ENCODE data around the gene SDCBP2. TPM values are rescaled to one million over a fixed set of nuclear protein-coding genes. Genes with fewer than 3 reads are reported as not detected.
"Not testable (repeated sequence)": the region's sequence is repeated elsewhere in the genome, so short reads cannot be mapped to it uniquely, and the experiment has no call there.

SDCBP2 gene
- polyA plus RNA-seq, 2 of the 4 experiments (the other 2 are of a cell fraction): 0.35 to 0.58 TPM

- ATAC-seq (no peak), FAIRE-seq (peak; percentile 23)
- CTCF ChIA-PET: no interaction called here
Measured at GRCh38 chr20:1345756-1346093, 16.8 kb upstream of the SDCBP2 start.

GRCh38 chr20:1345030-1345755 is 16.3 kb upstream of the SDCBP2 start:
- Histone ChIP-seq H3K4me1 (no peaks in the 10 kb centered on the region), H3K4me2 (no peak overlapping the region), H3K9me3 (peaks cover 27% of the 10 kb centered on the region; the same call in 2 of the 3 replicates), H3K27ac (no peak overlapping the region), H3K4me3 (no peak overlapping the region)
- 85% methylated on average over 4 of the region's 4 CpGs for WGBS (ENCODE audit: missing lambda C conversion rate)
- FAIRE-seq (peak; percentile 63), DNase-seq (ENCODE audit: low read depth in 1 of 2, low spot score in 1 of 2) (no peak), ATAC-seq (no peak)
- TF ChIP-seq TFCP2L1 (CRISPR knock-in tag; IDR thresholded peaks at IDR 0.05) (no peak), JUN (IDR thresholded peaks at IDR 0.05) (no peak), PBX3 (IDR thresholded peaks at IDR 0.05) (no peak), POLR2AphosphoS2 (conservative IDR thresholded peaks at IDR 0.05; ENCODE audit: low read length) (no peak), MAFK (IDR thresholded peaks at IDR 0.05; ENCODE audit: partially characterized antibody) (no peak), MAX (IDR thresholded peaks at IDR 0.05) (no peak), KDM5A (IDR thresholded peaks at IDR 0.05) (no peak), BCL3 (IDR thresholded peaks at IDR 0.05) (no peak), CHD2 (IDR thresholded peaks at IDR 0.05; ENCODE audit: low read length, partially characterized antibody) (no peak), EP300 (IDR thresholded peaks at IDR 0.05) (no peak), RFX5 (IDR thresholded peaks at IDR 0.05) (no peak)
- POLR2A ChIA-PET: no interaction called here
- CTCF ChIA-PET: interaction anchor here (0.6 to 1.2 kb wide), 4 partner anchors 10 to 164 kb away, joined by 3 read pairs; partner anchors contain the start of gene NSFL1C

More at GRCh38 chr20:1345756-1346093, 16.8 kb upstream of the SDCBP2 start:
- POLR2A ChIA-PET: no interaction called here
- Histone ChIP-seq H3K27ac (no peak overlapping the region), H3K4me2 (no peak overlapping the region), H3K4me1 (no peaks in the 10 kb centered on the region), H3K4me3 (no peak overlapping the region), H3K9me3 (peaks cover 27% of the 10 kb centered on the region; the same call in 2 of the 3 replicates)
- no peak for DNase-seq (ENCODE audit: low read depth in 1 of 2, low spot score in 1 of 2)
- WGBS (ENCODE audit: missing lambda C conversion rate): 88% methylated on average over 1 of the region's 1 CpG
- TF ChIP-seq JUN (IDR thresholded peaks at IDR 0.05) (no peak), PBX3 (IDR thresholded peaks at IDR 0.05) (no peak), POLR2A (IDR thresholded peaks at IDR 0.05; ENCODE audit: low read length) (no peak), KDM5A (IDR thresholded peaks at IDR 0.05) (no peak), CHD2 (IDR thresholded peaks at IDR 0.05; ENCODE audit: low read length, partially characterized antibody) (no peak), SREBF2 (IDR thresholded peaks at IDR 0.05) (no peak), HES2 (IDR thresholded peaks at IDR 0.05) (no peak), MAX (IDR thresholded peaks at IDR 0.05) (no peak), HDAC2 (IDR thresholded peaks at IDR 0.05) (no peak), TFCP2L1 (CRISPR knock-in tag; IDR thresholded peaks at IDR 0.05) (no peak), RAD21 (conservative IDR thresholded peaks at IDR 0.05 in 1 of 2, IDR thresholded peaks at IDR 0.05 in 1 of 2) (no peak), BCL3 (IDR thresholded peaks at IDR 0.05) (no peak), KDM1A (IDR thresholded peaks at IDR 0.05; ENCODE audit: low read depth) (no peak), HOXB13 (CRISPR knock-in tag; IDR thresholded peaks at IDR 0.05; ENCODE audit: low read depth) (no peak), SMC3 (IDR thresholded peaks at IDR 0.05) (no peak), EHMT2 (IDR thresholded peaks at IDR 0.05; ENCODE audit: low read depth) (no peak), PHF8 (IDR thresholded peaks at IDR 0.05; ENCODE audit: borderline replicate concordance, low read depth) (no peak)

GRCh38 chr20:1343446-1344124 is 14.6 kb upstream of the SDCBP2 start:
- H3K4me3 ChIP-seq; ATAC-seq; H3K4me1 ChIP-seq; DNase-seq (ENCODE audit: low read depth in 1 of 2, low spot score in 1 of 2); H3K4me2 ChIP-seq; H3K27ac ChIP-seq; FAIRE-seq: not testable (repeated sequence)
- H3K9me3 ChIP-seq: peaks cover 16% of the 10 kb centered on the region; the same call in 2 of the 3 replicates
- ChIA-PET POLR2A (interaction anchor here (0.6 kb wide), 1 partner anchor 667 kb away, joined by 3 read pairs; no protein-coding TSS in a partner anchor), CTCF (interaction anchor here (1.1 kb wide), 1 partner anchor 9 kb away, joined by 4 read pairs; no protein-coding TSS in a partner anchor)
- WGBS (ENCODE audit: missing lambda C conversion rate): 92% methylated on average over 8 of the region's 8 CpGs
